ENCODE measurements around the gene CEP85. TPM values are rescaled to one million over a fixed set of nuclear protein-coding genes. Genes with fewer than 3 reads are reported as not detected.

CEP85 gene
- total and polyA plus RNA-seq, 9 of the 15 experiments (the other 6 are each of a cell fraction or from before 2014, with no cell fraction given): 42.1 to 140 (median 92.6) TPM

GRCh38 chr1:26317612-26318337 lies 83.8 kb downstream of the CEP85 start, which contains the start of gene CD52 (continued):
- TF ChIP-seq FOXK2 (conservative IDR thresholded peaks at IDR 0.05 in 1 of 2, IDR thresholded peaks at IDR 0.05 in 1 of 2; ENCODE audit: low read depth in 2 of 2) (0 out of 4 replicates have a peak, but pooled peaks of 1 of the 2 experiments have one; percentile 14), AFF1 (IDR thresholded peaks at IDR 0.05; ENCODE audit: low read depth in 1 of 2, partially characterized antibody in 2 of 2) (peak in 1 of 2 experiments; percentile 23), BCOR (IDR thresholded peaks at IDR 0.05) (0 out of 2 replicates have a peak, but pooled peaks have one; percentile 14), ZEB2 (IDR thresholded peaks at IDR 0.05) (peak; percentile 35; the same call in 1 of the 2 replicates), CREB3L1 (IDR thresholded peaks at IDR 0.05; ENCODE audit: borderline replicate concordance, low read depth) (peak; percentile 23; the same call in 1 of the 2 replicates), NR2C2 (CRISPR knock-in tag; IDR thresholded peaks at IDR 0.05) (no peak), NR2C2 (tag; IDR thresholded peaks at IDR 0.05) (peak; percentile 58; the same call in 1 of the 2 replicates), THRB (CRISPR knock-in tag; conservative IDR thresholded peaks at IDR 0.05) (no peak), HDAC1 (IDR thresholded peaks at IDR 0.05) (peak in 1 of 2 experiments; percentile 34; a peak in 2 of 4 replicates), ZNF668 (CRISPR knock-in tag; IDR thresholded peaks at IDR 0.05) (no peak), ETV1 (tag; conservative IDR thresholded peaks at IDR 0.05; ENCODE audit: low read depth) (no peak), PPARD (CRISPR knock-in tag; IDR thresholded peaks at IDR 0.05) (no peak), RCOR1 (IDR thresholded peaks at IDR 0.05; ENCODE audit: borderline replicate concordance in 1 of 2, low read depth in 2 of 2, low read length in 2 of 2) (peak in 1 of 2 experiments; percentile 48; a peak in 1 of 4 replicates), FOXA1 (IDR thresholded peaks at IDR 0.05; ENCODE audit: borderline replicate concordance) (no peak), HBP1 (CRISPR knock-in tag; IDR thresholded peaks at IDR 0.05) (no peak), ZNF449 (CRISPR knock-in tag; IDR thresholded peaks at IDR 0.05) (0 out of 2 replicates have a peak, but pooled peaks have one; percentile 40), ZNF263 (CRISPR knock-in tag; IDR thresholded peaks at IDR 0.05; ENCODE audit: borderline replicate concordance) (0 out of 2 replicates have a peak, but pooled peaks have one; percentile 36)

Data from K562 (cell line).